ENCODE results near the gene BOC.

DNA sequence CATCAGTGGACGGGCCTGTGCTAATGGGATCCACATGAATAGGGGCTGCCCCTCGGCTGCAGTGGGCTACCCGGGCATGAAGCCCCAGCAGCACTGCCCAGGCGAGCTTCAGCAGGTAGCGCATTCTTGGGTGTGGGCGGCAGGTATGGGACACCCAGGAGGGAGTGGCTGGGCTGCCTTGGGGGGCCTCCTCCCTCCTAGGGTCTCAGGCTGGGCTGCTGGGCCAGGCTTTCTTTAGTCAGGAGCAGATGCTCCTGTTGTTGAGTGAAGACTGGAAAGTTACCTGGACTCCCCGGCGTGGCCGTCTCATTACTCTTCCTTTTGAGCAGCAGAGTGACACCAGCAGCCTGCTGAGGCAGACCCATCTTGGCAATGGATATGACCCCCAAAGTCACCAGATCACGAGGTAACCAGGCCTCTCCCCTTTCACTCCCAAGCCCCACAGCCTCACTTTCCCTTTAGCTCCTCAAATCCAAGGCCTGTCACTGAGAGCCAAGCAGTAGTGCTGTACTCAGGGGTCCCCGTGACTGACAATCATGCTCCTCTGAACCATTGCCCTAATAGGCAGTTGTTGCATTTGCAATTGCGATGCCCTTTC, 73.2 kb downstream of the BOC start:
- no peak for TF ChIP-seq EZH2phosphoT487 (IDR thresholded peaks at IDR 0.05; ENCODE audit: insufficient read depth, low read depth)
- TF ChIP-seq EZH2 (IDR thresholded peaks at IDR 0.05; ENCODE audit: insufficient read depth, poor library complexity, severe bottlenecking): no peak
